Vagina (tissue), 2 donors: ENCODE results near the gene CNTN5.

Source experiments
- CTCF ChIP-seq, 3 experiments: fragments of 450-650 bp in 2 of 3; fragments of 200-600 bp in 1 of 3; sonication (generic) in 1 of 3; IDR thresholded peaks; one replicate each; pipeline ENCODE4 v1.5.1; 2017 to 2019; ENCODE audit warnings: antibody characterized with exemption in 3 of 3, mild to moderate bottlenecking in 2 of 3, moderate library complexity in 2 of 3
- POLR2A ChIP-seq, 2 donors: fragments of 450-650 bp; IDR thresholded peaks; one replicate each; pipeline ENCODE4 v1.6.1; 2017; ENCODE audit warnings: antibody characterized with exemption in 2 of 2, mild to moderate bottlenecking in 2 of 2, moderate library complexity in 2 of 2
- POLR2AphosphoS5 ChIP-seq, 2 donors: sonication (generic); formaldehyde crosslinking; IDR thresholded peaks; one replicate each; pipeline ENCODE4 v1.9.0; 2017; ENCODE audit warnings: antibody characterized with exemption in 2 of 2, mild to moderate bottlenecking in 2 of 2, low read depth in 1 of 2; ENCODE audit not compliant: insufficient read depth in 1 of 2

GRCh38 chr11:100152766-100153165 is 1132.0 kb downstream of the CNTN5 start:
- TF ChIP-seq CTCF (IDR thresholded peaks at IDR 0.05), result no peak
- TF ChIP-seq POLR2A (IDR thresholded peaks at IDR 0.05), result no peak
- no peak for TF ChIP-seq POLR2AphosphoS5 (IDR thresholded peaks at IDR 0.05; ENCODE audit: insufficient read depth in 1 of 2, low read depth in 1 of 2)
